BLaER1 (cell line): ENCODE data around the gene SLC16A11.

Source experiments
- H3K27ac ChIP-seq: shearing (Covaris generic); formaldehyde crosslinking; 2 replicates; pipeline ENCODE4 v1.8.1; 2022
- H3K27me3 ChIP-seq: shearing (Covaris generic); formaldehyde crosslinking; 2 replicates; pipeline ENCODE4 v1.8.1; 2022
- H3K36me3 ChIP-seq: shearing (Covaris generic); formaldehyde crosslinking; 2 replicates; pipeline ENCODE4 v1.8.1; 2022
- H3K4me1 ChIP-seq: shearing (Covaris generic); formaldehyde crosslinking; 2 replicates; pipeline ENCODE4 v1.8.1; 2022
- H3K4me2 ChIP-seq: shearing (Covaris generic); formaldehyde crosslinking; 2 replicates; pipeline ENCODE4 v1.8.1; 2022
- H3K4me3 ChIP-seq: shearing (Covaris generic); formaldehyde crosslinking; 2 replicates; pipeline ENCODE4 v1.8.1; 2022
- H3K9ac ChIP-seq: shearing (Covaris generic); formaldehyde crosslinking; 2 replicates; pipeline ENCODE4 v1.8.1; 2022
- H3K9me3 ChIP-seq: shearing (Covaris generic); formaldehyde crosslinking; 2 replicates; pipeline ENCODE4 v1.8.1; 2022
- H4K20me1 ChIP-seq: shearing (Covaris generic); formaldehyde crosslinking; 2 replicates; pipeline ENCODE4 v1.8.1; 2022
- Cebpa-rat ChIP-seq: shearing (Covaris generic); IDR thresholded peaks from 2 replicates; pipeline ENCODE4 v1.8.1; 2022

The SLC16A11 gene

GRCh38 chr17:7027335-7027734, 16.6 kb downstream of the SLC16A11 start:
- Histone ChIP-seq H3K36me3 (0 out of 2 replicates have a peak, but pooled peaks cover 4% of the 10 kb centered on the region), H3K9ac (no peak overlapping the region), H4K20me1 (no peaks in the 10 kb centered on the region), H3K4me1 (peaks cover 64% of the 10 kb centered on the region), H3K27me3 (peaks cover 20% of the 10 kb centered on the region), H3K4me3 (no peak overlapping the region), H3K27ac (peak overlapping the region; percentile 4; the same call in 1 of the 2 replicates), H3K4me2 (0 out of 2 replicates have a peak overlapping the region, but pooled peaks have one; percentile 9), H3K9me3 (no peaks in the 10 kb centered on the region)
- no peak for TF ChIP-seq Cebpa-rat

- no peak for TF ChIP-seq Cebpa-rat
- no peak overlapping the region for H3K27ac ChIP-seq
- 0 out of 2 replicates have a peak, but pooled peaks cover 4% of the 10 kb centered on the region for H3K36me3 ChIP-seq
These were observed 17.3 kb downstream of the SLC16A11 start for GRCh38 chr17:7026471-7027115.

GRCh38 chr17:7025245-7025644, 18.6 kb downstream of the SLC16A11 start:
- H3K9ac ChIP-seq = no peak overlapping the region
- H3K4me3 ChIP-seq = no peak overlapping the region
- TF ChIP-seq Cebpa-rat = no peak
- no peaks in the 10 kb centered on the region for H4K20me1 ChIP-seq
- no peaks in the 10 kb centered on the region for H3K9me3 ChIP-seq
- 0 out of 2 replicates have a peak, but pooled peaks cover 4% of the 10 kb centered on the region for H3K36me3 ChIP-seq
- peaks cover 67% of the 10 kb centered on the region for H3K4me1 ChIP-seq
- peaks cover 32% of the 10 kb centered on the region for H3K27me3 ChIP-seq
- no peak overlapping the region for H3K4me2 ChIP-seq
- H3K27ac ChIP-seq = no peak overlapping the region

More at GRCh38 chr17:7026471-7027115, 17.3 kb downstream of the SLC16A11 start:
- no peaks in the 10 kb centered on the region for H3K9me3 ChIP-seq
- no peaks in the 10 kb centered on the region for H4K20me1 ChIP-seq
- H3K27me3 ChIP-seq = peaks cover 26% of the 10 kb centered on the region
- H3K4me2 ChIP-seq = no peak overlapping the region
- no peak overlapping the region for H3K4me3 ChIP-seq
- no peak overlapping the region for H3K9ac ChIP-seq
- H3K4me1 ChIP-seq = peaks cover 69% of the 10 kb centered on the region

DNA sequence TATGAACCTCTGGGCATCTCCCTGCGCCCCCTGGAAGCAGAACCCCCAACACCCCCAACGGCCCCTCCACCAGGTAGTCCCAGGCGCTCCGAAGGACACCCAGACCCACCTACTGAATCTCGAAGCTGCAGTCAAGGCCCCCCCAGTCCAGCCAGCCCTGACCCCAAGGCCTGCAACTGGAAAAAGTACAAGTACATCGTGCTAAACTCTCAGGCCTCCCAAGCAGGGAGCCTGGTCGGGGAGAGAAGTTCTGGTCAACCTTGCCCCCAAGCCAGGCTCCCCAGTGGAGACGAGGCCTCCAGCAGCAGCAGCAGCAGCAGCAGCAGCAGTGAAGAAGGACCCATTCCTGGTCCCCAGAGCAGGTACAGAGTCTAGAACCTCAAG, 19.5 kb downstream of the SLC16A11 start:
- Histone ChIP-seq H4K20me1 (no peaks in the 10 kb centered on the region), H3K36me3 (0 out of 2 replicates have a peak, but pooled peaks cover 4% of the 10 kb centered on the region), H3K27ac (no peak overlapping the region), H3K4me3 (no peak overlapping the region), H3K4me2 (peak overlapping the region; percentile 33; the same call in 1 of the 2 replicates), H3K27me3 (peaks cover 32% of the 10 kb centered on the region), H3K4me1 (peaks cover 66% of the 10 kb centered on the region), H3K9ac (no peak overlapping the region), H3K9me3 (no peaks in the 10 kb centered on the region)
- TF ChIP-seq Cebpa-rat = no peak

DNA sequence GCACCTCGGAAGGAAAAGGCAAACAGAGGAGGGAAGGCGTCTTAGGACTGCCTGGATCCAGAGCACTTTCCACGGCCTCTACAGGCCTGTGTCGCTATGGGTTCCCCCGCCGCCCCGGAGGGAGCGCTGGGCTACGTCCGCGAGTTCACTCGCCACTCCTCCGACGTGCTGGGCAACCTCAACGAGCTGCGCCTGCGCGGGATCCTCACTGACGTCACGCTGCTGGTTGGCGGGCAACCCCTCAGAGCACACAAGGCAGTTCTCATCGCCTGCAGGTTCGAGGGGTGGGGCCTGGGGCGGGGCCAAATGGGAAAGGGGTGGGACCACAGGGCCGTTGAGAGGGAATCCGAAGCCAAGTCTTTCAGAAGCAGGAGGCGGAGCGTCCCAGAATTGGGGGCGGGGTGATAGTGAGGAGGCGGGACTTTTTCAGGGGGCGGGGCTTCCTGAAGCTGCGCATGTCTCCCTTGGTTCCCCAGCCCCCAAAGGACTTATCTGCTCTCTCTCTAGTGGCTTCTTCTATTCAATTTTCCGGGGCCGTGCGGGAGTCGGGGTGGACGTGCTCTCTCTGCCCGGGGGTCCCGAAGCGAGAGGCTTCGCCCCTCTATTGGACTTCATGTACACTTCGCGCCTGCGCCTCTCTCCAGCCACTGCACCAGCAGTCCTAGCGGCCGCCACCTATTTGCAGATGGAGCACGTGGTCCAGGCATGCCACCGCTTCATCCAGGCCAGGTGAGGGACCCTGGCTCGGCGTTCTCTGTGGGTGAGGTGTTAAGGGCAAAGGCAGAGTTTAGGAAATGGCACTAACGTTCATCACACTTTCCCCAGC, 20.1 kb downstream of the SLC16A11 start:
- Histone ChIP-seq H3K4me2 (peak overlapping the region; percentile 81), H3K4me3 (peak overlapping the region; percentile 61), H4K20me1 (no peaks in the 10 kb centered on the region)

GRCh38 chr17:7022781-7023571, 20.9 kb downstream of the SLC16A11 start, which contains the start of gene BCL6B:
TSS of gene BCL6B (plus strand) at chr17:7023050. CDS start at chr17:7023672, 622 bp downstream.
- peaks cover 70% of the 10 kb centered on the region for H3K4me1 ChIP-seq
- H4K20me1 ChIP-seq = no peaks in the 10 kb centered on the region
- peak within 1 kb of the TSS; percentile 72 for H3K9ac ChIP-seq
- H3K27ac ChIP-seq = peak within 1 kb of the TSS; percentile 77
- no peaks in the 10 kb centered on the region for H3K9me3 ChIP-seq
- H3K4me3 ChIP-seq = peak within 1 kb of the TSS; percentile 61
- H3K27me3 ChIP-seq = peaks cover 32% of the 10 kb centered on the region
- no peak for TF ChIP-seq Cebpa-rat
- H3K36me3 ChIP-seq = 0 out of 2 replicates have a peak, but pooled peaks cover 4% of the 10 kb centered on the region
- H3K4me2 ChIP-seq = peak within 1 kb of the TSS; percentile 81

More for the DNA sequence above, 20.1 kb downstream of the SLC16A11 start:
- Histone ChIP-seq H3K4me1 (peaks cover 63% of the 10 kb centered on the region), H3K27me3 (peaks cover 32% of the 10 kb centered on the region), H3K9ac (peak overlapping the region; percentile 20; the same call in 1 of the 2 replicates), H3K27ac (peak overlapping the region; percentile 77), H3K36me3 (0 out of 2 replicates have a peak, but pooled peaks cover 4% of the 10 kb centered on the region), H3K9me3 (no peaks in the 10 kb centered on the region)
- TF ChIP-seq Cebpa-rat = no peak

DNA sequence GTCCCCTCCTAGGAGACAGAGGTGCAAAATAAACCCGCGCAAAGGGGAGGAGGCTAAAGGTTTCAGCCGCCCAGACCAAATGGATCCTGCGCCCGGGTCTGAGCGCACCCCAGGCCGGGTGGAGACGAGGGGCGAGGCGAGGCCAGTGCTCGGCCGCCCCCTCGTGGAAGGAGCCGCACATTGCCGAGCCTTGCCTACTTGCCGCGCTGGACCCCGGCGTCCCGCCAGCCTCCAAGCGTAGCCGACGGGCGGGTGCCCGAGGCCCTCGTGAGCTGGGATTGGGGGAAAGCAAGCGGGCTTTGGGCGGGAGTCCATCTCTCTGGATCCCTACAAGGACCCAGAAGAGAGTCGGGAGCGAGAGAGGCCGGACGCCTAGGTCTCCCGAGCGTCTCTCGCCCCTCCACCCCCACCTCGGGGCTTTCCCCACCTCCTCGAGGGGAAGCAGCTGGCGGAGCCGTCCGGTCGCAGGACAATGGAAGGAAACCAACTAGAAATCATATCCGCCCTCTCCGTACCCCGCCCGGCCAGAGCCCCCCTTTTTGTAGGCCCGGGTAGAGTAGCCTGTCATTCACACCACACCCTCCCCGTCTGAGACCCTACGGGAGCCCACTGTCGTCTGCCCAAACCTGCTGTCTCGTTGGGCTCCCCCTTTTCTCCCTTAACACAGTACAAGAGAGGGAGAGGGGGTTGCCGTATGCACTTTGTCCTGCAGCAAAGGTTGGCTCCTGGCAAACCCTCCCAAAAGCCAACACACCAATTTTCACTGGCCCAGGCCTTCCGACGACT, 21.7 kb downstream of the SLC16A11 start:
- Histone ChIP-seq H3K27ac (peak overlapping the region; percentile 77), H3K4me1 (peaks cover 73% of the 10 kb centered on the region), H3K27me3 (peaks cover 32% of the 10 kb centered on the region), H4K20me1 (no peaks in the 10 kb centered on the region), H3K9me3 (no peaks in the 10 kb centered on the region), H3K9ac (peak overlapping the region; percentile 72), H3K4me2 (peak overlapping the region; percentile 81), H3K36me3 (0 out of 2 replicates have a peak, but pooled peaks cover under 1% of the 10 kb centered on the region), H3K4me3 (peak overlapping the region; percentile 61)
- TF ChIP-seq Cebpa-rat = no peak

DNA sequence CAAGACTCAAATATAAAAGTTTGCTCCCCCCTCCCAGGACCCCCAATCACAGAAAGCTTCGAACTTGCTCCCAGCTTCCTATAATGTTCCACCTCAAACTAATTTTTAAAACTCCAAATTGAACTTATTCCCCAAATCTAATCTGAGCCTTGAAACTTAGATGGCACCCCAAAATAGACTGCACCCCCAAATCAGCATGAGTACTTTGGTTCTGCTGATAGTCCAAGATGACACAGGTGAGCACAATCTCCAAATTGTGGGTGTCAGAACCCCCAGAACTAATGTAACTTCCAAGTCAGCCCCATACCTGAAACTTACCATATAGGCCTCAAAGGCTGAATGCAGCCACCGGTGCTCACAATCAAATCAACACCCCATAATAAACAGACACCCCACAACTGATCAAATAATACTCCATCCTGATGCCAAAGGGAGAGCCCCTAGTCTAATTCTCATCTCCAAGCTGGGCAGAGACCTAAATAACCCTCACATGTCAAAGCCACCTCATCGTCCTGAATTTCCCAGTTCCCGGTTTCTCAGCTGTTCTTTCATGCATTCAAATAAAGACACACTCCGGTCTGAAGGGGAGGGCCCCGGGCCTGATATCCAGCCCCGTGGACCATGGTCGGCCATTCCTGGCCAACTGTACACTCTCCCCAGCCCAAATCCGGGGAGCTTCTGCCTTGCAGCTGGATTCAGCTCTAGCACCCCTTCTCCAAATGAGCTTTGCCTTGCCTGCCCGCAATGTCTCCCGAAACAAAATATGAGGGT, 22.8 kb downstream of the SLC16A11 start:
- H3K9ac ChIP-seq = peak overlapping the region; percentile 72; the same call in 1 of the 2 replicates
- TF ChIP-seq Cebpa-rat = no peak
- no peak overlapping the region for H3K4me3 ChIP-seq
- 0 out of 2 replicates have a peak, but pooled peaks cover 8% of the 10 kb centered on the region for H3K36me3 ChIP-seq
- H3K9me3 ChIP-seq = no peaks in the 10 kb centered on the region
- H3K27me3 ChIP-seq = peaks cover 32% of the 10 kb centered on the region
- H3K4me1 ChIP-seq = peaks cover 79% of the 10 kb centered on the region
- peak overlapping the region; percentile 77; the same call in 1 of the 2 replicates for H3K27ac ChIP-seq
- H4K20me1 ChIP-seq = no peaks in the 10 kb centered on the region
- H3K4me2 ChIP-seq = peak overlapping the region; percentile 81
